AG20443 (cell line): ENCODE measurements around the gene AKAP7.

Experiments used
- DNase-seq: peaks from one replicate; pipeline ENCODE4 v3.0.0; 2012; ENCODE audit warnings: low spot score, mixed read lengths

AKAP7 gene

GRCh38 chr6:131134220-131134979 is 867 bp upstream of the AKAP7 start:
- no peak for DNase-seq

GRCh38 chr6:131134980-131135243 is 355 bp upstream of the AKAP7 start:
- no peak for DNase-seq

DNA sequence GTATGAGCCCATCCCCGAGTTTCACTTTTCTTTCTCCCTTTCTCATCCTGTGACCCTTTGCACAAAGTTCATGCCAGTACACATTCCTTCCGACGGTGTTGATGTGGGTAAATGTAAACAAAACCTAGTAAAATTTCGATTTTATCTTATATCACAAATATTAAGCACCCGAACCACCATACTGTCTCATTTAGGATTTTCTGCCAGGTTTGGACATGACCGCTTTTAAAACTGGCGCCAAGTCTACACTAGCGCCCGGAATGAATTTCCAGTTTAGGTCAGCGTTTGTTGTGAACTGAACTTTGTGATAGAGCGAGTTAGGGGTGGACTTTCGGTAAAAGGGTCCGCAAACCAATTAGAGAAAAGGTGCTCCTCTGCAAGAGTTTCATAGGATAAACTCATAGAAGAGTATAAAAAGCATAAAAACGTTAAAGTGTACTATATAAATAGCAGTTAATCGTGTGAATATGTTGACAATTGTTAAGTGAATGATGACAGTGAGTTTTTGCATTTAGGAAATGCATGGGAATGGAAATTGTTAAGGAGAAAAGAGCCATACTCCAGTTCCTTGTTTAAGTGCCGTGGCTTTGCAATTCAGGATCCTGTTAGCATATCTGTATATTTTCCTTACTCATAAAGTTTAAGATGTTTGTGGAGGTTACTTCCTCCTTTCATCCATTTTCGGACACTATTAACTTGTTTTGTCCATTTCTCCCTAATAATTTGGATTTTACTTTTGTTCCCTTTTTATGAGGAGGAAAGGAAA is 937 bp downstream of the AKAP7 start:
- DNase-seq = peak; percentile 57

DNA sequence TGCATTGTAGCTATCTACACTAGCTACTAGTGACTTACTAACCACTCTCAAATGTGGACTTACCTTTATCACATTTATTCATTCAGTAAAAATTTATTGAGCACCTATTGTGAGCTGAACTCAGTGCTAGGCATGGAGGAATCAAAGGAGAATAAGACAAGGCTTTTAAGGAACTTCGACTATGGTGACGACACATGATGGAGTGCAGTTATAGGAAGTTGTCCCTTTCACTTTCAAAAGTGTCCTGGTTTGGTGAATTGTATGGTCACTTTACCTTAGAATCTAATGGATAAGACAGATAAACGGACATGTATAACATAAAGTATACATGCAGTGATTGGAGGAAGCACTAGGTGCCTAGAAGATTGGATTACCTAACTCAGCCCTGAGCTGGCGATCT is 4.3 kb downstream of the AKAP7 start:
- no peak for DNase-seq

DNA sequence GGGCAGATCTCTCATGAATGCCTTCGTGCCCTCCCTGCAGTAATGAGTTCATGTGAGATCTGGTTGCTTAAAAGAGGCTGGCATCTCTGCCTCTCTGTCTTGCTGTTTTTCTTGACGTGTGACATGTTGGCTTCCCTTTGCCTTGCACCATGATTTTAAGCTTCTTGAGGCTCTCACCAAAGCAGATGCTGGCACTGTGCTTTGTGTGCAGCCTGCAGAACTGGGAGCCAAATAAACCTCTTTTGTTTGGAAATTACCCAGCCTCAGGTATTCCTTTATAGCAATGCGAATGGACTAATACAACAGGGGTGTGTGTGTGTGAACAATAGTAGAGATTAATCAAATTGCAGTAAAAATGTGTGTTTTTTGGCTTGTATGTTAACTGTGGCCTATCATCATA is 8.1 kb downstream of the AKAP7 start:
- no peak for DNase-seq

- DNase-seq = no peak
Observed at GRCh38 chr6:131146865-131147264, 11.6 kb downstream of the AKAP7 start.

GRCh38 chr6:131156411-131156810 is 21.1 kb downstream of the AKAP7 start:
- DNase-seq = no peak

GRCh38 chr6:131159578-131159977 is 24.3 kb downstream of the AKAP7 start:
- peak; percentile 64 for DNase-seq

DNA sequence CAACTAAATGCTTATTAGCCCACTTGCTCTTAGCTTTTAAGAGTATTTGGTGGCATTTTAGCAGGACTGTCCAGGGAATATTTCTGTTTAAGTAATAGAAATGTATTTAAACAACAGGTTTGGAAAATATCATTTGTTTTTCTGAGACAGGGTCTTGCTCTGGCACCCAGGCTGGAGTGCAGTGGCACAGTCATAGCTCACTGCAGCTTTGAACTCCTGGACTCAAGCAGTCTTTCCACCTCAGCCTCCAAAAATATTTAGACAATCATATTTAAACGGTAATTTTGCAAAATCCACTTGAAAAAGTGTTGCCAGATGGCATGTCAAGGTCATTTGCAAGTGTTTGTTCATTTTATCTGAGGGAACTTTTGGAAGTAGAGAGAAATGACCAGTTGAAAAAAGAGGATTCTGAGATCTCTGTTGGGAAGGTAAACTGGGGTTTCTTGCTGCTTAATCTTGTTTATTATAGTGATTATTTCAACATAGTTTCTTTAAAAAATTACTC is 25.0 kb downstream of the AKAP7 start:
- DNase-seq = no peak

GRCh38 chr6:131161987-131162386 is 26.7 kb downstream of the AKAP7 start:
- DNase-seq = no peak

- no peak for DNase-seq
Observed at GRCh38 chr6:131163886-131164285, 28.6 kb downstream of the AKAP7 start.

- DNase-seq = peak; percentile 9
Observed at GRCh38 chr6:131164506-131164905, 29.2 kb downstream of the AKAP7 start.

- no peak for DNase-seq
Observed at GRCh38 chr6:131167773-131168172, 32.5 kb downstream of the AKAP7 start.

DNA sequence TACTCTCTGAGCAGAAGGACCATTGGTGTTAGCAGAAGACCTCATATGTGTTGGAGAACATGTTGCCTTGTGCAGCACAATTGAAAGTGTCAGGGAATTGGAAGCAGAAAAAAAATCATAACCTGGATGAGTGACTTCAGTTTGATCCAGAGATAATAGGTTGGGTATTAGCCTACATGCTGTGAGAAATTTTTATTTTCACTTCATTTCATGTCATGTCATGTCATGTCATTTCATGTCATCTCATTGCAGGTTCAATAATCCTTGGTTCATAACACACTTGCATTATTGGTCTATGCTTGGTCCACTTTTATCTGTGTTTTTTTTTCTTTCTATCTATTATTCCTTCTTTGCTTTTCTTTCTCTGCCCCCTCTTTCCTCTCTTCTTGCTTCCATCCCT is 34.3 kb downstream of the AKAP7 start:
- DNase-seq = no peak

- no peak for DNase-seq
Observed at GRCh38 chr6:131172222-131172621, 37.0 kb downstream of the AKAP7 start.

GRCh38 chr6:131173680-131174079 is 38.4 kb downstream of the AKAP7 start:
- peak; percentile 47 for DNase-seq

GRCh38 chr6:131175564-131175963 is 40.3 kb downstream of the AKAP7 start:
- DNase-seq = no peak

- DNase-seq = no peak
Observed at GRCh38 chr6:131177996-131178395, 42.7 kb downstream of the AKAP7 start.

DNA sequence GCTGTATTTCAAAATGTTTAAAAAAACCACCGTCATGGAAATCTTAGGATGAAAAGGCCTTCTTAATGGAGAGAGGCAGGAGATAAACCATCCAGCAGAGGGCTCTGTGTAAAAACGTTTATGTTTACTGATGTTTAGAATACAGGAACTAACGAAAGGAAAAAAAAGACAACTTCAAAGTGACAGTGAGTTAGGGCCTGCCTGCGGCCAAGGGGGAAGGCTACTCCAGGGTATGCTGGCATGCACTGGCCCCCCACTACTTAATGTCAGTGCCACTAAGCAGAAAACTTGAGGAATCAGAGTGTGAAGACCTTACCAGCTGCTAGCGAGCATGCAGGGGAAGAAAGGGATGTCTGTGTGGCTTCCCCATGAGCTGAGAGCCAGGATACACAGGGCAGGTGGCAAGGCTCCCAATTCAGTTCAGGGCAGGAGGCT is 47.7 kb downstream of the AKAP7 start:
- DNase-seq = peak; percentile 37

GRCh38 chr6:131183427-131184095 is 48.3 kb downstream of the AKAP7 start:
- no peak for DNase-seq

DNA sequence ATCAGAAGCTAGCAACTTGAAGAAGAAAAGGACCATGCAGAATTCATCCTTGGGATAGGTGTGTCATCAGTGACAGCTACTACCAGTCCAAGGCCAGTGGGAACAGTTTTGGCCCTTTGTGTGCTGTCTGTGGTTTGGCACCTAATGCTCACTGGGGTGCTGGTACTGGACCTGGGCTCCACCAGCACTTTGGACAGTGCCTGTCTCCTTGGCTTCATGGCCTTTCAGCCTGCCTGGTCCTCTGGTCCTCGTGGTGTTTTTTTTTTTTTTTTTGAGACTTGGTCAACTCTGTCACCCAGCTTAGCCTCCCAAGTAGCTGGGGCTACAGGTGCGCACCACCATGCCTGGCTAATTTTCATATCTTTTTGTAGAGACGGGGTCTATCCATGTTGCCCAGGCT is 56.3 kb downstream of the AKAP7 start:
- no peak for DNase-seq

- no peak for DNase-seq
Observed at GRCh38 chr6:131197716-131198115, 62.4 kb downstream of the AKAP7 start.
